NCI-H524 treated with DMSO at 0.1 percent for 48 hours (cell line): Measurements from ENCODE around the gene ISLR.
"Not testable (repeated sequence)": the region's sequence is repeated elsewhere in the genome, so short reads cannot be mapped to it uniquely, and the experiment has no call there.

Experiments used
- DNase-seq: peaks from one replicate; lab custom pipeline; 2025; lab: John Stamatoyannopoulos, UW

ISLR gene

GRCh38 chr15:74136814-74137536, 36.5 kb upstream of the ISLR start:
- DNase-seq: no peak

DNA sequence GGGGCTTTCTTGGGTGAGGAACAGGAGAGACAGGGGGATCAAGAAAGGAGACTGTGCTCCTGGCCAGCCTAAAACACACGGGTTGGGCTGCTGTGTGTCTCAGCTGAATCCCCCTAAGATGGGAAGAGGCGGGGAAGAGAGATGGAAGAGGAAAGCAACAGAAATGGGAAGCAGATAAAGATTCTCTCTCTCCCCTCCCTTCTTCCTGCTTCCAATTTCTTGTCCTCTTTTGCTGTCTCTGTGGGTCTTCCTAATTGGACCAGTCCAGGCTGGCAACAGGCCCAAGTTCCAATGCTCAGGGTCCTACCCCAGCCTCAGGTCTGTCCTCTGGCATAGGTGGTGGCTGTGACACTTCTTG, 36.0 kb upstream of the ISLR start:
- no peak for DNase-seq

- DNase-seq: no peak
Measured at GRCh38 chr15:74138642-74139041, 34.9 kb upstream of the ISLR start.

DNA sequence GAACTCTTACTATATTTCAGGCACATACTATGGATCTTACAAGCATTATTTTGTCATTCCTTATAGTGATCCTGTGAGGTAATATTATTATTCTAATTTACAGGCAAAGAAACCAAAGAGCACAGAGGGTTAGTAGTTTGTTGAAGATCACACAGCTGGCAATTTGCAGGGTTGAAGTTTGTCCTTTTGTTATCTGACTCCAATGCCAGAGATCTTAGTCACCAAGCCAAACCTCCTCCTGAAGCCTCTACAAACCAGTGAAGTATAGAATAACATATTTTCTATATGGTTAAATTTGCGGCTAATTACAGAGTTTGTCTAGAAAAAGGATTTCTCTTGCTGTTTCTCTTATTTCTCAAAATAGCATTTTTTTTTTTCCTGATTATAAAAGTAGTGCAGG, 31.9 kb upstream of the ISLR start:
- DNase-seq: no peak

- DNase-seq: no peak
Measured at GRCh38 chr15:74144153-74144775, 29.2 kb upstream of the ISLR start.

DNA sequence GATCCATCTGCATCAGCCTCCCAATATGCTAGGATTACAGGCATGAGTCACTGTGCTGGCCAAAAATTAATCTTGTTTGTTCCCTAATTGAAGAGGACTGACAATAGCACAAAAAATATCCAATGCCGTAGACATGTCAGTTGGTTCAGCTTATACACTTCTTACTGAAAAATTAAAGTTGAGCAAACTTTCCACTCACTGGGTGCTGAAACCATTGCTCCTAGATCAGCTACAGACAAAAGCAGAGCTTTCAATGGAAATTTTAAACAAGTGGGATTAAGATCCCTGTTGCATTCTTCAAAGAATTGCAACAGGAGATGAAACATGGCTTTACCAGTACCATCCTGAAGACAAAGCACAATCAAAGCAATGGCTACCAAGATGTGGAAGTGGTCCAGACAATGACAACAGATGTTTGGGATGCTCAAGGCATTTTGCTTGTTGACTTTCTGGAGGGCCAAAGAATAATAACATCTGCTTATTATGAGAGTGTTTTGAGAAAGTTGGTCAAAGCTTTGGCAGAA, 27.2 kb upstream of the ISLR start:
- DNase-seq: no peak

- DNase-seq: no peak
Measured at GRCh38 chr15:74147051-74147450, 26.5 kb upstream of the ISLR start.

DNA sequence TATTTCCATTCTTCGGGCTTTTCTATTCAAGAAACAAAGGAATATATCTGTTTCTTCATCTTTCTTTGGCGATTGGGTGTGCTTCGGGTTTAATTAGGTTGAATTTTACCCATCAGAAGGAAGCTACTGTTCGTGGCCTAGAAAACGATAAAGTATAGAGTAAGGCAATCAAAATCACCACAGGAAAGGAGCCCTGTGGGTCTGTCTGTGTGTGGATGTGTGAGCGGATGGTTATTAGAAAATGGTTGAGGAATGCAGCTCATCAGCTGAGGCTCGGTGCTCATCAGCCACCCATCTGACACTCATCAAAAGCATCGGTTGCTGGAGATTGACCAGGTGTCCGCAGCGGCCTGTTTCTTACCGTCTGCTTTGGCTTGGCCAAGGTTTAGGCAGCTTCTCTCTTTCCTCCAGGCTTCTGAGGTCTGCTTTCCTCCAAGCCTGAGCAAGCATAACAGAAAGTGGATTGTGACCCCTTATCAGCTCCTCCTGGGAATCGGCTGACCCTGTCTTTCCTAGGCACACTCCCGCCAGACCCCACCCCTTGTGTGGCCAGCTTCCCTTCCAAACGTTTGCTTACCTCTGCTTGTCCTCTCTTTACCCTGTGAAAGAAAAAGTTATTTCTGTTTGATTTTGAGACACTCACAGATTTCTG, 17.6 kb upstream of the ISLR start:
- no peak for DNase-seq

DNA sequence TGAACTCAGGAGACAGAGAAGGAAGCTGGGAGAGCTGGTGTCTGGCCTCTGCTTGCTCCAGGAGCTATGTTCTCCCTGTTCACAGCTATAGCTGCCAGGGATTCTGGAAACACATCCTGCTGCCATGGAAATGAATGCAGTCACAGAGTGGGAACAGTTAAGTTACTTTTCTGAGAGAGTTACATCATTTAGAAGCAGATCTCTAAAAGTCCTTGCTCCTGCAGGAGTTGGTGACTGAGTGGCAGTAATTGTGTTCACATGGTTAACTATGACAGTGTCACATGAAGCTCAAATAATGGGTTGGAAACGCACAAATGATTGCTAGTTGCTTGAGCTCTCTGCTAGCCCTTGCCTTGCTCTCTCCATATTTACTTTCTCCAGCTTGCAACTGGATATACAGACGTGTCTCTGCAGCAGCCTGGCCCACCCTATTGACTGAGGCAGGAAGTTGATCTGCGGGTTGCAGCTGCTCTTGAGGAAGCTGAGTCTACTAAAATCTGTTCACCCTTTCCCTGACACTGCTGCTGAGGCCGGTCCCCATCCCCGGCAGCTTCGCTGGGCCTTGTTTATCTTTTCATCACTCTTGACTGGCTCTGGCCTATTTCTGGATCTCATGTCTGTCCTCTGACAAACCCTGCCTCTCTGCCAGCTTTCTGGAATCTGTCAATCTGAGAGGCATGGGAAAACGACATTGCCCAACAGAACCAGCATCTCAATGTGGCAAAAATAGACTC, 16.7 kb upstream of the ISLR start:
- DNase-seq: no peak

DNA sequence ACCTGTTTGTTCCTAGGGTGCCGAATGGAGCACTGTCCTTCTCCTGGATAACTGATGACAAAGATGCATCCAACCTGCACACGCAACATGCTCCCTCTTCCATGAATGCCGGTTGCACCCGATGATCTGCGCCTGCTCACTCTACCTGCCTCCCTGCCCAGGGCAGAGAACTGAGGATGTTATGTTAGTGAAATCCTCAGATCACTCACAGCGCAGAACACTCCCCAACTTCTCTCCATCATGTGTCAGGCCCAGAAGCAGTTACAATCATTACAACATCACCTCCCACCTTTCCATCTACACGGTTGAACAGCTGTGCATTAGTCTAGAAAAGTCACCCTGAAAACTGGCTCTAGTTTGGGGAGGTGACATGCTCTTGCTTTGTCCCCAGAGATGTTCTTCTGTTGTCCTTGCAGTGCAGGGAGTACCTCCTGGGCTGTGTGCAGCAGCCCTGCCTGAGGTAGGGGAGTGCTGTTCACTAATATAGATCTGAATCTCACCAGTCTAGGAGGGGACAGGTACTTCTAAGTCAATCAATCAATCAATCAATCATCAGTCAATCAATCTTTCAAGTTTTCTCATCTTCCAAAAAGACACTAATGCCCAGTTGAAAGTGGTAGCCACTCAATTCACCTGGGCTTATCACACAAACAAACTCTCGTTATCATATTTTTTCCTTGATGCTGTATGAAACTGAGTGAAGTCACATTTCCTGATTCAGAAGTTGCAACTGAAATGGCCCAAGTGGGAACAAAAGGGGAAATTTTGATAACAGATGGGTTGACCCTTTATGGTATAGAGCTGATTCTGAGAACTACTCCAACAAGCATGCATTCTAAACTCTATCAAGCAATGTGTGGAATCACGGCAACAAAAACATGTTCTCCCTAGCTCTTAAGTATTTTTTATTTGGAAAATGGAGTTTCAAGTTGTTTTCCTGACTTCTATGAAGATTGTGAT, 15.4 kb upstream of the ISLR start:
- DNase-seq: no peak

DNA sequence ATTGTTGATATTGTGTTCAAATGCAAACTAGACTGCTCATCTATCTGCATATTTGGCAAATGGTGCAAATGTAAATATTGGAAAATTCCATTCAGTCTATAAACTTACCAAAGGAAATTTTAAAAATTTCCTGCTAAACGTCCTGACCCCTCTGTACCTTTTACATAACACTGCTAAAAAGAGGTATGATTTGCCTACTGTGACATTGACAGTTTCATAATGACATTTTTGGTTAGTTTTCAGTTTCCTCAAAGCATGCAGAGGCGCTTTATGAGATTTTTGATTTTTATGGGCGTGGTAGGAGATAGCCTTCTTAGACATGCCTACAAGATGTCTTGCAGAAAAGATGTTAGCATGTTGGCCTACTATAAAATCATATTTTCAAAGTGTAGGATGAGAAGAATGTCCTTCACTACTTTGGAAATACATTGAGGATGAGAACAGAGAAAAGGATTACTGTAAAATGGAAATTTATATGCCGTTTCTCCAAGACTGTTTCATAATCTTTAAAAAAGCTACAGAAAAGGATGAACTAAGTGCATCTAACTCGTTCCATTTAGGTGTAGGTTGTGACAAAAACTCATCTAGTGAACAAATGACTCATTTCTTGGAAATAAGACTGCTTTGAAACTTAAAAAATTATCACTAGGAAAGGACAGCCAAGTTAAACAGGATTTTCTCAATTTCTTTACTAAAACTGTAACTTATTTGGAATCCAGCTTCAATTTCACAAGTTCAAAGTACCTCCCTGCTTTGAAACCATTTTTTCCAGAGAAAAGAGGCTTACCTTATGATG, 14.5 kb upstream of the ISLR start:
- no peak for DNase-seq

DNA sequence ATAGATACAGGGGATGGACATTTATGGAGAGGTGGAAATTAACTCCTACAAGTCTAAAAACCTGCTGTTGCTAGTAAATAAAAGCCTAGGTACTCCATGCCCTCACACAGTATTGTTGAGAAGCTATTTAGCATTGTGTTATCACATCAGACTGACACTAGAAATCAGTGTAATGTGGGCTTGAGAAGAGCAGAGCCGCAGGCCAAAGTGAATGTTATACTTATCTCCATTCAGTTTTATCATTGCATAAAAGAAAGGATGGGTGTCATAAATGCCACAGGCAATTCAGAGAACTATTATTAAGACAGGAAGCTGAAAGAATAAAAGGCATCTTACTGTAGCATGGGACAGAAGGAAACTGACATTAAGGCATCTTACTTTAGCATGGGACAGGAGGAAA, 13.7 kb upstream of the ISLR start:
- no peak for DNase-seq

- DNase-seq: not testable (repeated sequence)
Measured at GRCh38 chr15:74160390-74160789, 13.1 kb upstream of the ISLR start.

- DNase-seq: not testable (repeated sequence)
Measured at GRCh38 chr15:74162195-74162536, 11.3 kb upstream of the ISLR start.

DNA sequence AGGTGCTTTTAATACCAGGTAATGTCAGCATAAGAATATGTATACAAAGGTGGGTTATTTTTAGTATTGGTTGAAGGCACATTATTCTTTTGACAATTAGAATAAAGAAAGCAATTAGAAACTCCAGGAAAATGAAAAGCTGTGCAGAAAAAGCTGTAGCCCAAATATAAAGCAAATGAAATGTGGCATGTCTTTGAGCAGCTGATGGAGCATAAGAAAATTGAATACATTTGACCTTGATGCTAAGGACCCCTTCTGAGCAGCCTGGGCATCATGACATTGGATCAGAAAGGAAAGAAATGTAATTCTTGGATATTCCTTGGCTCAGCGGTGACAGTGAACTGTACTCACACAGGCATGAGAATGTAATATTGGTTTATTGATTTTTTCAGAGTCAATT, 8.0 kb upstream of the ISLR start:
- DNase-seq: no peak

- no peak for DNase-seq
Measured at GRCh38 chr15:74167891-74168331, 5.6 kb upstream of the ISLR start.

DNA sequence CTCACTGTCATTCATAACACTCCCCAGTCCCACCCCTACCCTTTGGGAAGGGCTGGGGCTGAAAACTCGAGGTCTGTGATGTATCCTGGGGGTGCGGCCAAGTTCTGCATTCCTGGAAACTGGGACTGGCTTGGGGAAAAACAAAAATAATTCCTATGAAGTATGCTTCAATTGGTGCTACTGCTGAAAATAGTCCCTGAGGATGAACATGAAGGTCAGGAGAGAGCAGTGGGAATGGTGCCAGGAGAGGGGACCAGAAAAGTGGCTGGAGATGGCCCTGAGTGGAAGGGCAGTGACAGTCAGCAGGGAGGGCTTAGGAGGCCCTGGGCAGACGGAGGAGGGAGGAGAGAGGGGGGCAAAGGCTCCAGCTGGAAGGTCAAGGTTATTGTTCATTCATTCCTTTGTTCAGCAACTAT, 4.8 kb upstream of the ISLR start:
- DNase-seq: no peak

GRCh38 chr15:74170071-74170844, 3.3 kb upstream of the ISLR start:
- no peak for DNase-seq

GRCh38 chr15:74170875-74171578, 2.5 kb upstream of the ISLR start:
- DNase-seq: no peak
